ENCODE measurements around the gene MRPL58. TPM values are rescaled to one million over a fixed set of nuclear protein-coding genes. Genes with fewer than 3 reads are reported as not detected.

MRPL58 gene
- total RNA-seq, 1 donor from 2014 or later = 25.1 TPM

GRCh38 chr17:74990581-74991105 lies 21.8 kb upstream of the MRPL58 start:
- H3K27me3 Mint-ChIP-seq (ENCODE audit: unreplicated experiment) = no peaks in the 10 kb centered on the region
- no peak overlapping the region for H3K4me3 Mint-ChIP-seq (ENCODE audit: unreplicated experiment)
- H3K9me3 Mint-ChIP-seq (ENCODE audit: unreplicated experiment) = no peaks in the 10 kb centered on the region
- no peak for TF ChIP-seq CTCF (IDR thresholded peaks at IDR 0.05)
- H3K27ac Mint-ChIP-seq (ENCODE audit: unreplicated experiment) = no peak overlapping the region
- DNase-seq (ENCODE audit: extremely low spot score, unreplicated experiment) = no peak
- H3K4me1 Mint-ChIP-seq (ENCODE audit: unreplicated experiment) = peaks cover 22% of the 10 kb centered on the region
- no peaks in the 10 kb centered on the region for H3K36me3 Mint-ChIP-seq (ENCODE audit: unreplicated experiment)

- Mint-ChIP-seq H3K4me3 (ENCODE audit: unreplicated experiment) (no peak overlapping the region), H3K9me3 (ENCODE audit: unreplicated experiment) (no peaks in the 10 kb centered on the region), H3K27me3 (ENCODE audit: unreplicated experiment) (no peaks in the 10 kb centered on the region), H3K27ac (ENCODE audit: unreplicated experiment) (peak overlapping the region; percentile 28), H3K36me3 (ENCODE audit: unreplicated experiment) (no peaks in the 10 kb centered on the region), H3K4me1 (ENCODE audit: unreplicated experiment) (peaks cover 18% of the 10 kb centered on the region)
- TF ChIP-seq CTCF (IDR thresholded peaks at IDR 0.05) = no peak
- DNase-seq (ENCODE audit: extremely low spot score, unreplicated experiment) = no peak
Measured at GRCh38 chr17:74992223-74992622, 20.2 kb upstream of the MRPL58 start.

- no peaks in the 10 kb centered on the region for H3K36me3 Mint-ChIP-seq (ENCODE audit: unreplicated experiment)
- peaks cover 8% of the 10 kb centered on the region for H3K4me1 Mint-ChIP-seq (ENCODE audit: unreplicated experiment)
- DNase-seq (ENCODE audit: extremely low spot score, unreplicated experiment) = no peak
- no peak overlapping the region for H3K4me3 Mint-ChIP-seq (ENCODE audit: unreplicated experiment)
- H3K9me3 Mint-ChIP-seq (ENCODE audit: unreplicated experiment) = no peaks in the 10 kb centered on the region
- no peaks in the 10 kb centered on the region for H3K27me3 Mint-ChIP-seq (ENCODE audit: unreplicated experiment)
- no peak overlapping the region for H3K27ac Mint-ChIP-seq (ENCODE audit: unreplicated experiment)
- no peak for TF ChIP-seq CTCF (IDR thresholded peaks at IDR 0.05)
Measured at GRCh38 chr17:74994440-74994839, 18.0 kb upstream of the MRPL58 start.

- Mint-ChIP-seq H3K27ac (ENCODE audit: unreplicated experiment) (no peak overlapping the region), H3K36me3 (ENCODE audit: unreplicated experiment) (no peaks in the 10 kb centered on the region), H3K9me3 (ENCODE audit: unreplicated experiment) (no peaks in the 10 kb centered on the region), H3K4me1 (ENCODE audit: unreplicated experiment) (no peaks in the 10 kb centered on the region), H3K4me3 (ENCODE audit: unreplicated experiment) (no peak overlapping the region), H3K27me3 (ENCODE audit: unreplicated experiment) (no peaks in the 10 kb centered on the region)
- no peak for DNase-seq (ENCODE audit: extremely low spot score, unreplicated experiment)
- TF ChIP-seq CTCF (IDR thresholded peaks at IDR 0.05) = no peak
Measured at GRCh38 chr17:74995847-74996246, 16.6 kb upstream of the MRPL58 start.

GRCh38 chr17:74998783-74999182 lies 13.7 kb upstream of the MRPL58 start:
- H3K36me3 Mint-ChIP-seq (ENCODE audit: unreplicated experiment) = peaks cover 4% of the 10 kb centered on the region
- DNase-seq (ENCODE audit: extremely low spot score, unreplicated experiment) = no peak
- TF ChIP-seq CTCF (IDR thresholded peaks at IDR 0.05) = no peak
- no peak overlapping the region for H3K4me3 Mint-ChIP-seq (ENCODE audit: unreplicated experiment)
- H3K9me3 Mint-ChIP-seq (ENCODE audit: unreplicated experiment) = no peaks in the 10 kb centered on the region
- H3K27ac Mint-ChIP-seq (ENCODE audit: unreplicated experiment) = no peak overlapping the region
- H3K27me3 Mint-ChIP-seq (ENCODE audit: unreplicated experiment) = no peaks in the 10 kb centered on the region
- H3K4me1 Mint-ChIP-seq (ENCODE audit: unreplicated experiment) = no peaks in the 10 kb centered on the region
